HG03108 (cell line): ENCODE data around the gene MAX.
"Not testable (repeated sequence)": the region's sequence is repeated elsewhere in the genome, so short reads cannot be mapped to it uniquely, and the experiment has no call there.

Experiments used
- ATAC-seq: cut with Tn5 transposase; IDR thresholded peaks from one replicate; pipeline ENCODE4 v1.9.1; 2021; ENCODE audit warnings: moderate library complexity; ENCODE audit not compliant: unreplicated experiment

MAX gene

GRCh38 chr14:65040666-65041433 is 61.5 kb downstream of the MAX start:
- ATAC-seq = no peak

- ATAC-seq = no peak
These were observed 63.4 kb downstream of the MAX start for GRCh38 chr14:65038966-65039365.

GRCh38 chr14:65035049-65035448 is 67.3 kb downstream of the MAX start:
- ATAC-seq = no peak

- ATAC-seq = no peak
These were observed 68.3 kb downstream of the MAX start for GRCh38 chr14:65034021-65034420.

GRCh38 chr14:65033181-65033580 is 69.1 kb downstream of the MAX start:
- no peak for ATAC-seq

GRCh38 chr14:65032319-65032718 is 70.0 kb downstream of the MAX start:
- ATAC-seq = no peak

GRCh38 chr14:65031321-65031720 is 71.0 kb downstream of the MAX start:
- not testable (repeated sequence) for ATAC-seq

GRCh38 chr14:65028937-65029336 is 73.4 kb downstream of the MAX start:
- ATAC-seq = no peak

- no peak for ATAC-seq
These were observed 75.1 kb downstream of the MAX start for GRCh38 chr14:65027127-65027799.

GRCh38 chr14:65026526-65026925 is 75.8 kb downstream of the MAX start:
- ATAC-seq = no peak

GRCh38 chr14:65025818-65026217 is 76.5 kb downstream of the MAX start:
- ATAC-seq = no peak
